AG04450 (cell line): Measurements from ENCODE around the gene SND1. TPM values are rescaled to one million over a fixed set of nuclear protein-coding genes. Genes with fewer than 3 reads are reported as not detected.

Experiments used
- CTCF ChIA-PET: fragments of 300-600, 350-600 bp; formaldehyde crosslinking; extraction: SDS; loops from one replicate; lab custom pipeline; 2022; ENCODE audit warnings: antibody characterized with exemption, inconsistent platforms; lab: Charles Lee
- POLR2A ChIA-PET: fragments of 350-600 bp; formaldehyde crosslinking; extraction: SDS; loops from one replicate; lab custom pipeline; 2021; ENCODE audit warnings: antibody characterized with exemption, inconsistent platforms; lab: Yijun Ruan, JAX
- DNase-seq: peaks from one replicate; pipeline ENCODE4 v3.0.0-alpha.2; 2011; ENCODE audit warnings: low read depth, low spot score
- H3K27ac ChIP-seq: one replicate; pipeline ENCODE4 v1.5.1; 2012; ENCODE audit warnings: low read depth, low read length, control low read depth
- H3K27me3 ChIP-seq: one replicate; pipeline ENCODE4 v1.6.0; 2012; ENCODE audit warnings: low read length; ENCODE audit not compliant: control insufficient read depth, insufficient read depth
- H3K4me3 ChIP-seq: 2 replicates; pipeline ENCODE4 v1.5.1; 2011; ENCODE audit warnings: mild to moderate bottlenecking, low read depth, low read length, control low read depth
- H3K9me3 ChIP-seq: 2 replicates; pipeline ENCODE4 v1.5.1; 2012; ENCODE audit warnings: low read length; ENCODE audit not compliant: control insufficient read depth, insufficient read depth
- polyA minus RNA-seq: library from RNA; depleted of rRNA, polyadenylated mRNA; stranded (reverse); fragments of >200 nt; gene quantifications from 2 replicates; pipeline ENCODE4 v1.2.3, GENCODE V29; 2011; rRNA and poly(A)+ RNA removed
- polyA plus RNA-seq: library from polyadenylated mRNA; depleted of rRNA; stranded (reverse); fragments of >200 nt; gene quantifications from 2 replicates; pipeline ENCODE4 v1.2.3, GENCODE V29; 2011; rRNA removed
- TF ChIP-seq, protein P1 (sequence below): IDR thresholded peaks from 2 replicates; pipeline ENCODE4 v1.5.1; 2011; ENCODE audit warnings: low read depth, low read length, control low read depth, inconsistent platforms

SND1 gene
- 217 and 247 TPM in 2 replicates for polyA plus RNA-seq
- polyA minus RNA-seq: 318 and 357 TPM in 2 replicates

DNA sequence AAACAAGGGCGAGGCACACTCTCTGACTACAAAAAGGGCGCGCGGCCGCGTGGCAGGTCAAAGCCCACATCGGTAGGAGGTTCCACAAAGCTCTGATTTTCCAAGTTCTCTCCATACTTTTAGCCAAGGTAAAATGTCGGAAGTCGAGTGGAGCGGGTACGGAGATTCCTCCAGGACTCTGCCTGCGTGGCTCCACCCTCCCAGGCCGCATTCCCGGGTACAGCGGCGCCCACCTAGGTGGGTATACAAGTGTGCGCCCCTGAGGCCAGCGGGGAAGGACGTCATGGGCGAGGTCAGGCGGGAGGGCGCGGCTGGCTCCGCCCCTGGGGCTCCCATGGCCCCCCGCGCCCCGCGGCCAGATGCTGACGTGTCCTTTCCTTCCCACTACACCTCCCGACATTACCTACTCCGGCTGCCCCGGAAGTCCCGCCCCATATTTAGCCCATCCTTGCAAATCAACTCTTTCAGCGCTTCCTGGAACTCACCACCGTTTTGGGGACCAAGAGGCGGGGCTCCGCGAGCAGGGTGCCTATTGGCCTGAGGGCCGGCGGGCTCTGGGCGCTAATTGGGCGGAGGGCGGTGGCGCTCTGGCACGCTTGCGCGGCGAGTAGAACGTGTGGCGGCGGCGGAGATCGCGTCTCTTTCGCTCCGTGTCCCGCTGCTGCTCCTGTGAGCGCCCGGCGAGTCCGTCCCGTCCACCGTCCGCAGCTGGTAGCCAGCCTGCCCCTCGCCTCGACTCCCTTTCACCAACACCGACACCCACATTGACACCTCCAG is at the start of gene SND1:
SND1 (plus strand) TSS at position 639 of the 777 bp plus-strand sequence. CDS start 180 bp downstream, outside the sequence.
- Histone ChIP-seq H3K9me3 (peaks cover 4% of the 10 kb centered on the region; the same call in 1 of the 2 replicates), H3K27me3 (no peaks in the 10 kb centered on the region), H3K27ac (peak within 1 kb of the TSS; percentile 96), H3K4me3 (peak within 1 kb of the TSS; percentile 96)
- CTCF ChIA-PET: no interaction called here
- DNase-seq: peak; percentile 96
- POLR2A ChIA-PET: interaction anchor here (0.9 kb wide), 1 partner anchor 63 kb away, joined by 7 read pairs; the partner anchor contains the start of gene ARF5
- TF ChIP-seq, protein P1, sequence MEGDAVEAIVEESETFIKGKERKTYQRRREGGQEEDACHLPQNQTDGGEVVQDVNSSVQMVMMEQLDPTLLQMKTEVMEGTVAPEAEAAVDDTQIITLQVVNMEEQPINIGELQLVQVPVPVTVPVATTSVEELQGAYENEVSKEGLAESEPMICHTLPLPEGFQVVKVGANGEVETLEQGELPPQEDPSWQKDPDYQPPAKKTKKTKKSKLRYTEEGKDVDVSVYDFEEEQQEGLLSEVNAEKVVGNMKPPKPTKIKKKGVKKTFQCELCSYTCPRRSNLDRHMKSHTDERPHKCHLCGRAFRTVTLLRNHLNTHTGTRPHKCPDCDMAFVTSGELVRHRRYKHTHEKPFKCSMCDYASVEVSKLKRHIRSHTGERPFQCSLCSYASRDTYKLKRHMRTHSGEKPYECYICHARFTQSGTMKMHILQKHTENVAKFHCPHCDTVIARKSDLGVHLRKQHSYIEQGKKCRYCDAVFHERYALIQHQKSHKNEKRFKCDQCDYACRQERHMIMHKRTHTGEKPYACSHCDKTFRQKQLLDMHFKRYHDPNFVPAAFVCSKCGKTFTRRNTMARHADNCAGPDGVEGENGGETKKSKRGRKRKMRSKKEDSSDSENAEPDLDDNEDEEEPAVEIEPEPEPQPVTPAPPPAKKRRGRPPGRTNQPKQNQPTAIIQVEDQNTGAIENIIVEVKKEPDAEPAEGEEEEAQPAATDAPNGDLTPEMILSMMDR: no peak

- Histone ChIP-seq H3K27ac (no peak overlapping the region), H3K9me3 (peaks cover 7% of the 10 kb centered on the region; the same call in 1 of the 2 replicates), H3K27me3 (peaks cover 12% of the 10 kb centered on the region), H3K4me3 (no peak overlapping the region)
- ChIA-PET CTCF (no interaction called here), POLR2A (no interaction called here)
- DNase-seq: no peak
- TF ChIP-seq, protein P1: no peak
Measured at GRCh38 chr7:127608446-127608845, 43.5 kb upstream of the SND1 start.

DNA sequence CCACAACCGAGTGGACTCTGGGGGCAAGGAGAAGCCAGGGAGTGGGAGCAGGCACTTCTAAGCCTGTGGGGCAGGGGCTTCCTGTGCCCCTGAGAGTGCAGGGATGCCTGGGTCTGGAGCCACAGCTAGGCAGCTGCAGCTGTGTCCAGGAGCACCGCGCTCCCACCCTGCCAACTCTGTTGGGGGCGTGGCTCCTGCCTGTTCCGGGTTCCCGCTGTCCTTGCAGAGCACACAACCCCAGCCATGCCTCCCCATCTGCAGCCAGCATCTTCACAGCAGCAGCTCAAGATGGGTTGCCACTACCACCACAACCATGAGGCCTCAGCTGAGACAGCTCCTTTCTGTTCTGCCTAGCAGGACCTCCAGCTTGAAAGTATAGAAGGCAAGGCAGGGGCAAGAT is 42.7 kb upstream of the SND1 start:
- no peak overlapping the region for H3K27ac ChIP-seq
- POLR2A ChIA-PET: no interaction called here
- DNase-seq: no peak
- TF ChIP-seq, protein P1: no peak
- H3K4me3 ChIP-seq: no peak overlapping the region
- H3K27me3 ChIP-seq: peaks cover 17% of the 10 kb centered on the region
- CTCF ChIA-PET: no interaction called here
- peaks cover 7% of the 10 kb centered on the region; the same call in 1 of the 2 replicates for H3K9me3 ChIP-seq

- CTCF ChIA-PET: no interaction called here
- Histone ChIP-seq H3K27ac (no peak overlapping the region), H3K9me3 (peaks cover 7% of the 10 kb centered on the region; the same call in 1 of the 2 replicates), H3K4me3 (no peak overlapping the region), H3K27me3 (peaks cover 41% of the 10 kb centered on the region)
- TF ChIP-seq, protein P1: no peak
- POLR2A ChIA-PET: no interaction called here
- no peak for DNase-seq
Measured at GRCh38 chr7:127612263-127612662, 39.7 kb upstream of the SND1 start.

- POLR2A ChIA-PET: no interaction called here
- no peak for DNase-seq
- no peak overlapping the region for H3K27ac ChIP-seq
- peaks cover 74% of the 10 kb centered on the region for H3K27me3 ChIP-seq
- TF ChIP-seq, protein P1: no peak
- no peaks in the 10 kb centered on the region for H3K9me3 ChIP-seq
- H3K4me3 ChIP-seq: no peak overlapping the region
- CTCF ChIA-PET: no interaction called here
Measured at GRCh38 chr7:127616724-127617123, 35.3 kb upstream of the SND1 start.
